Measurements from ENCODE around the gene COASY. TPM values are rescaled to one million over a fixed set of nuclear protein-coding genes. Genes with fewer than 3 reads are reported as not detected.

COASY gene
- polyA plus RNA-seq, 1 of the 3 experiments (the other 2 are of a cell fraction): 69.4 TPM

GRCh38 chr17:42564815-42565522, 3.0 kb downstream of the COASY start:
- no peaks in the 10 kb centered on the region for H3K9me2 ChIP-seq

More at GRCh38 chr17:42564815-42565522, 3.0 kb downstream of the COASY start:
- TF ChIP-seq FOSL2 (IDR thresholded peaks at IDR 0.05; ENCODE audit: borderline replicate concordance, low read depth) (no peak), RAD21 (IDR thresholded peaks at IDR 0.05; ENCODE audit: low read length) (no peak), TCF12 (IDR thresholded peaks at IDR 0.05) (no peak), JUND (IDR thresholded peaks at IDR 0.05) (no peak), ELF1 (IDR thresholded peaks at IDR 0.05) (no peak), RXRA (IDR thresholded peaks at IDR 0.05; ENCODE audit: borderline replicate concordance, low read depth) (no peak), FOXJ3 (CRISPR knock-in tag; IDR thresholded peaks at IDR 0.05) (no peak), REST (IDR thresholded peaks at IDR 0.05; ENCODE audit: low read depth, low read length) (no peak), RFX5 (IDR thresholded peaks at IDR 0.05; ENCODE audit: low read length) (no peak), MEF2A (IDR thresholded peaks at IDR 0.05; ENCODE audit: borderline replicate concordance, low read depth) (no peak), RCOR1 (IDR thresholded peaks at IDR 0.05; ENCODE audit: low read length) (no peak), FOXM1 (IDR thresholded peaks at IDR 0.05; ENCODE audit: low read depth) (no peak)
- TF ChIP-seq, protein P1, sequence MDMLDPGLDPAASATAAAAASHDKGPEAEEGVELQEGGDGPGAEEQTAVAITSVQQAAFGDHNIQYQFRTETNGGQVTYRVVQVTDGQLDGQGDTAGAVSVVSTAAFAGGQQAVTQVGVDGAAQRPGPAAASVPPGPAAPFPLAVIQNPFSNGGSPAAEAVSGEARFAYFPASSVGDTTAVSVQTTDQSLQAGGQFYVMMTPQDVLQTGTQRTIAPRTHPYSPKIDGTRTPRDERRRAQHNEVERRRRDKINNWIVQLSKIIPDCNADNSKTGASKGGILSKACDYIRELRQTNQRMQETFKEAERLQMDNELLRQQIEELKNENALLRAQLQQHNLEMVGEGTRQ (IDR thresholded peaks at IDR 0.05; ENCODE audit: borderline replicate concordance, low read depth, low read length): no peak
- TF ChIP-seq, protein P2, sequence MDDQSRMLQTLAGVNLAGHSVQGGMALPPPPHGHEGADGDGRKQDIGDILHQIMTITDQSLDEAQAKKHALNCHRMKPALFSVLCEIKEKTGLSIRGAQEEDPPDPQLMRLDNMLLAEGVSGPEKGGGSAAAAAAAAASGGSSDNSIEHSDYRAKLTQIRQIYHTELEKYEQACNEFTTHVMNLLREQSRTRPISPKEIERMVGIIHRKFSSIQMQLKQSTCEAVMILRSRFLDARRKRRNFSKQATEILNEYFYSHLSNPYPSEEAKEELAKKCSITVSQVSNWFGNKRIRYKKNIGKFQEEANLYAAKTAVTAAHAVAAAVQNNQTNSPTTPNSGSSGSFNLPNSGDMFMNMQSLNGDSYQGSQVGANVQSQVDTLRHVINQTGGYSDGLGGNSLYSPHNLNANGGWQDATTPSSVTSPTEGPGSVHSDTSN (IDR thresholded peaks at IDR 0.05): no peak
- TF ChIP-seq, protein P3, sequence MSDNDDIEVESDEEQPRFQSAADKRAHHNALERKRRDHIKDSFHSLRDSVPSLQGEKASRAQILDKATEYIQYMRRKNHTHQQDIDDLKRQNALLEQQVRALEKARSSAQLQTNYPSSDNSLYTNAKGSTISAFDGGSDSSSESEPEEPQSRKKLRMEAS (IDR thresholded peaks at IDR 0.05; ENCODE audit: low read depth): no peak
- Histone ChIP-seq H3K4me2 (no peak overlapping the region), H3F3A (replicated peaks; ENCODE audit: insufficient read depth) (peaks cover 34% of the 10 kb centered on the region), H3K27ac (ENCODE audit: low read depth in 2 of 2, low read length in 1 of 2) (no peak overlapping the region), H3K4me3 (ENCODE audit: low read depth in 2 of 2, low read length in 1 of 2) (no peak overlapping the region), H2AFZ (ENCODE audit: low read depth) (no peak overlapping the region), H3K27me3 (ENCODE audit: insufficient read depth) (no peaks in the 10 kb centered on the region), H3K79me2 (ENCODE audit: insufficient read depth) (peaks cover 79% of the 10 kb centered on the region), H3K9ac (no peak overlapping the region), H4K20me1 (ENCODE audit: insufficient read depth) (no peaks in the 10 kb centered on the region), H3K36me3 (replicated peaks in 1 of 2; ENCODE audit: control insufficient read depth in 1 of 2, insufficient read depth in 2 of 2, low read length in 1 of 2) (peaks cover 29 to 47% of the 10 kb centered on the region in 2 experiments), H3K9me3 (no peaks in the 10 kb centered on the region), H3K4me1 (ENCODE audit: control insufficient read depth in 1 of 2, insufficient read depth in 2 of 2, low read depth in 1 of 2, low read length in 1 of 2) (peaks cover 4 to 33% of the 10 kb centered on the region in 2 experiments; a peak in 3 of 4 replicates)
- 90% methylated on average over 7 of the region's 15 CpGs for WGBS (ENCODE audit: low lambda C conversion rate)
- DNase-seq: no peak
- CTCF ChIA-PET: interaction anchor here (0.8 to 8.3 kb wide), 3 partner anchors 11 to 114 kb away, joined by 3 to 51 read pairs (median 47); partner anchors contain the start of gene PSMC3IP
- POLR2A ChIA-PET: interaction anchor here (1.1 kb wide), 1 partner anchor 11 kb away, joined by 3 read pairs; no protein-coding TSS in a partner anchor
